SK-N-SH (cell line): ENCODE measurements around the gene MOCOS. TPM values are rescaled to one million over a fixed set of nuclear protein-coding genes. Genes with fewer than 3 reads are reported as not detected.

Source experiments
- CTCF ChIA-PET: fragments of 300-600, 350-600 bp; formaldehyde crosslinking; extraction: SDS; loops from one replicate; lab custom pipeline; 2021; lab: Yijun Ruan, JAX
- POLR2A ChIA-PET: fragments of 350-600 bp; sonication (Branson Sonifier 250); formaldehyde crosslinking; extraction: SDS; loops from one replicate; lab custom pipeline; 2020; ENCODE audit warnings: antibody characterized with exemption, inconsistent platforms; lab: Yijun Ruan, JAX
- DNase-seq: peaks from one replicate; pipeline ENCODE4 v3.0.0; 2012
- H2AFZ ChIP-seq: fragments of 200-600 bp; sonication (generic); 2 replicates; pipeline ENCODE4 v1.8.1; 2016; ENCODE audit warnings: antibody characterized with exemption, mild to moderate bottlenecking, low read depth
- H3F3A ChIP-seq: fragments of 200-600 bp; sonication (generic); replicated peaks from 2 replicates; pipeline ENCODE3; 2016; ENCODE audit warnings: antibody characterized with exemption, mild to moderate bottlenecking; ENCODE audit not compliant: insufficient read depth
- H3K27ac ChIP-seq, 2 experiments: fragments of 200-500 bp in 1 of 2; fragments of 200-600 bp in 1 of 2; sonication (Bioruptor generic) in 1 of 2; sonication (generic), shearing (Covaris generic) in 1 of 2; 2 replicates each; pipeline versions ENCODE4 v1.5.1 to v1.6.1; 2014 to 2016; ENCODE audit warnings: low read depth in 2 of 2, inconsistent platforms in 1 of 2, low read length in 1 of 2, mild to moderate bottlenecking in 1 of 2, mixed read lengths in 1 of 2
- H3K27me3 ChIP-seq: fragments of 200-600 bp; sonication (generic), shearing (Covaris generic); 2 replicates; pipeline ENCODE4 v1.6.1; 2016; ENCODE audit warnings: mixed run types; ENCODE audit not compliant: insufficient read depth
- H3K36me3 ChIP-seq, 2 experiments: fragments of 200-500 bp in 1 of 2; fragments of 200-600 bp in 1 of 2; sonication (Bioruptor generic) in 1 of 2; sonication (generic) in 1 of 2; replicated peaks in 1 of 2; 2 replicates each; pipeline versions ENCODE3 to v1.5.1; 2014 to 2016; ENCODE audit warnings: low read length in 1 of 2, mild to moderate bottlenecking in 1 of 2; ENCODE audit not compliant: insufficient read depth in 2 of 2, control insufficient read depth in 1 of 2
- H3K4me1 ChIP-seq, 2 experiments: fragments of 200-500 bp in 1 of 2; fragments of 200-600 bp in 1 of 2; sonication (Bioruptor generic) in 1 of 2; sonication (generic), shearing (Covaris generic) in 1 of 2; 2 replicates each; pipeline versions ENCODE4 v1.5.1 to v1.6.1; 2014 to 2016; ENCODE audit warnings: low read depth in 1 of 2, low read length in 1 of 2, mixed run types in 1 of 2; ENCODE audit not compliant: insufficient read depth in 2 of 2, control insufficient read depth in 1 of 2
- H3K4me2 ChIP-seq: fragments of 200-600 bp; sonication (generic), shearing (Covaris generic); 2 replicates; pipeline ENCODE4 v1.6.1; 2017; ENCODE audit warnings: mixed run types
- H3K4me3 ChIP-seq, 2 experiments: fragments of 200-500 bp in 1 of 2; fragments of 200-600 bp in 1 of 2; sonication (Bioruptor generic) in 1 of 2; sonication (generic), shearing (Covaris generic) in 1 of 2; 2 replicates each; pipeline versions ENCODE4 v1.5.1 to v1.8.1; 2014 to 2016; ENCODE audit warnings: low read depth in 2 of 2, inconsistent platforms in 1 of 2, low read length in 1 of 2, mild to moderate bottlenecking in 1 of 2, mixed read lengths in 1 of 2, moderate library complexity in 1 of 2
- H3K79me2 ChIP-seq: fragments of 200-600 bp; sonication (generic); 2 replicates; pipeline ENCODE4 v1.8.1; 2017; ENCODE audit warnings: mild to moderate bottlenecking; ENCODE audit not compliant: insufficient read depth
- H3K9ac ChIP-seq: fragments of 200-600 bp; sonication (generic); 2 replicates; pipeline ENCODE4 v1.6.1; 2017; ENCODE audit warnings: mixed run types
- H3K9me2 ChIP-seq: fragments of 200-600 bp; sonication (generic); 2 replicates; pipeline ENCODE4 v1.6.1; 2017; ENCODE audit warnings: mixed run types
- H3K9me3 ChIP-seq: fragments of 200-600 bp; sonication (generic); 2 replicates; pipeline ENCODE4 v1.6.1; 2017; ENCODE audit warnings: mixed run types, mild to moderate bottlenecking, moderate library complexity
- H4K20me1 ChIP-seq: fragments of 200-600 bp; sonication (generic); 2 replicates; pipeline ENCODE4 v1.6.1; 2017; ENCODE audit warnings: mild to moderate bottlenecking, mixed run types; ENCODE audit not compliant: insufficient read depth
- CTCF ChIP-seq: fragments of 200-600 bp; sonication (generic); IDR thresholded peaks from 2 replicates; pipeline ENCODE4 v1.6.1; 2017; ENCODE audit warnings: antibody characterized with exemption, mild to moderate bottlenecking, moderate library complexity
- FOXM1 ChIP-seq: IDR thresholded peaks from 2 replicates; pipeline ENCODE4 v1.4.0; 2012; ENCODE audit warnings: low read depth, mild to moderate bottlenecking
- GABPA ChIP-seq: IDR thresholded peaks from 2 replicates; pipeline ENCODE4 v1.4.0; 2012; ENCODE audit warnings: low read depth, mild to moderate bottlenecking
- MXI1 ChIP-seq: IDR thresholded peaks from 2 replicates; pipeline ENCODE4 v1.6.1; 2012; ENCODE audit warnings: mild to moderate bottlenecking, low read depth, low read length, improper control_type of control experiment
- NFIC ChIP-seq: IDR thresholded peaks from 2 replicates; pipeline ENCODE4 v1.4.0; 2012; ENCODE audit warnings: borderline replicate concordance
- NRF1 ChIP-seq: IDR thresholded peaks from 2 replicates; pipeline ENCODE4 v1.6.1; 2012; ENCODE audit warnings: low read depth, mild to moderate bottlenecking, low read length
- POLR2AphosphoS5 ChIP-seq: IDR thresholded peaks from 2 replicates; pipeline ENCODE4 v1.6.1; 2012; ENCODE audit warnings: low read depth, low read length
- REST ChIP-seq: IDR thresholded peaks from 2 replicates; pipeline ENCODE4 v1.6.1; 2012; ENCODE audit warnings: mild to moderate bottlenecking, low read depth, low read length, moderate library complexity
- RFX5 ChIP-seq: IDR thresholded peaks from 2 replicates; pipeline ENCODE4 v1.6.1; 2012; ENCODE audit warnings: mild to moderate bottlenecking, improper control_type of control experiment, low read length
- TEAD4 ChIP-seq: IDR thresholded peaks from 2 replicates; pipeline ENCODE4 v1.4.0; 2012; ENCODE audit warnings: mild to moderate bottlenecking, borderline replicate concordance; ENCODE audit not compliant: insufficient read depth
- ZBTB33 ChIP-seq: IDR thresholded peaks from 2 replicates; pipeline ENCODE4 v1.4.0; 2012; ENCODE audit warnings: low read depth, borderline replicate concordance
- WGBS: methylation state at CpG from one replicate; pipeline ENCODE4 v1.1.6; 2017; ENCODE audit warnings: low lambda C conversion rate; 5-methylcytosine and 5-hydroxymethylcytosine counted together
- polyA plus RNA-seq, 3 experiments: library from polyadenylated mRNA; depleted of rRNA; stranded (reverse); fragments of >200 nt; gene quantifications; 2 replicates each; pipeline ENCODE4 v1.2.3, GENCODE V29; 2012

MOCOS gene
- polyA plus RNA-seq, 1 of the 3 experiments (the other 2 are of a cell fraction) = 1.2 TPM

- no peaks in the 10 kb centered on the region for H3K9me3 ChIP-seq
These were observed 17.9 kb downstream of the MOCOS start for GRCh38 chr18:36205166-36205565.

GRCh38 chr18:36207303-36207702 lies 20.0 kb downstream of the MOCOS start:
- no peak for DNase-seq
- 47% methylated on average over 1 of the region's 1 CpG for WGBS
- ChIA-PET POLR2A (no interaction called here), CTCF (no interaction called here)
- H3K79me2 ChIP-seq = no peaks in the 10 kb centered on the region
- H3K4me3 ChIP-seq = no peak overlapping the region
- no peaks in the 10 kb centered on the region for H3K9me2 ChIP-seq
- H2AFZ ChIP-seq = no peak overlapping the region
- no peak overlapping the region for H3K9ac ChIP-seq
- H3K9me3 ChIP-seq = no peaks in the 10 kb centered on the region
- no peaks in the 10 kb centered on the region for H4K20me1 ChIP-seq
- H3K27me3 ChIP-seq = no peaks in the 10 kb centered on the region
- H3K4me1 ChIP-seq = no peaks in the 10 kb centered on the region; a peak in 1 of 4 replicates
- H3F3A ChIP-seq = no peaks in the 10 kb centered on the region
- no peak overlapping the region for H3K27ac ChIP-seq
- no peak overlapping the region for H3K4me2 ChIP-seq
- no peaks in the 10 kb centered on the region for H3K36me3 ChIP-seq
- TF ChIP-seq GABPA (no peak), TEAD4 (no peak), ZBTB33 (no peak), MXI1 (no peak), NFIC (no peak), POLR2AphosphoS5 (no peak), RFX5 (no peak), REST (no peak), CTCF (no peak), FOXM1 (no peak), NRF1 (no peak)

More at GRCh38 chr18:36205166-36205565, 17.9 kb downstream of the MOCOS start:
- Histone ChIP-seq H3K27me3 (no peaks in the 10 kb centered on the region), H3K9ac (no peak overlapping the region), H3K36me3 (no peaks in the 10 kb centered on the region), H3K4me3 (no peak overlapping the region), H3F3A (no peaks in the 10 kb centered on the region), H4K20me1 (no peaks in the 10 kb centered on the region), H3K79me2 (no peaks in the 10 kb centered on the region), H3K4me1 (no peaks in the 10 kb centered on the region), H3K27ac (no peak overlapping the region), H2AFZ (no peak overlapping the region), H3K9me2 (no peaks in the 10 kb centered on the region), H3K4me2 (no peak overlapping the region)
- TF ChIP-seq REST = no peak
- 56% methylated on average over 4 of the region's 4 CpGs for WGBS
- DNase-seq = no peak
- ChIA-PET POLR2A (no interaction called here), CTCF (interaction anchor here (1.5 kb wide), 1 partner anchor 12 kb away, joined by 3 read pairs; no protein-coding TSS in a partner anchor)
